GM21447 (cell line): Measurements from ENCODE around the gene ATG7.

Experiments
- ATAC-seq: cut with Tn5 transposase; IDR thresholded peaks from one replicate; pipeline ENCODE4 v1.9.1; 2021; ENCODE audit not compliant: unreplicated experiment

ATG7 gene

DNA sequence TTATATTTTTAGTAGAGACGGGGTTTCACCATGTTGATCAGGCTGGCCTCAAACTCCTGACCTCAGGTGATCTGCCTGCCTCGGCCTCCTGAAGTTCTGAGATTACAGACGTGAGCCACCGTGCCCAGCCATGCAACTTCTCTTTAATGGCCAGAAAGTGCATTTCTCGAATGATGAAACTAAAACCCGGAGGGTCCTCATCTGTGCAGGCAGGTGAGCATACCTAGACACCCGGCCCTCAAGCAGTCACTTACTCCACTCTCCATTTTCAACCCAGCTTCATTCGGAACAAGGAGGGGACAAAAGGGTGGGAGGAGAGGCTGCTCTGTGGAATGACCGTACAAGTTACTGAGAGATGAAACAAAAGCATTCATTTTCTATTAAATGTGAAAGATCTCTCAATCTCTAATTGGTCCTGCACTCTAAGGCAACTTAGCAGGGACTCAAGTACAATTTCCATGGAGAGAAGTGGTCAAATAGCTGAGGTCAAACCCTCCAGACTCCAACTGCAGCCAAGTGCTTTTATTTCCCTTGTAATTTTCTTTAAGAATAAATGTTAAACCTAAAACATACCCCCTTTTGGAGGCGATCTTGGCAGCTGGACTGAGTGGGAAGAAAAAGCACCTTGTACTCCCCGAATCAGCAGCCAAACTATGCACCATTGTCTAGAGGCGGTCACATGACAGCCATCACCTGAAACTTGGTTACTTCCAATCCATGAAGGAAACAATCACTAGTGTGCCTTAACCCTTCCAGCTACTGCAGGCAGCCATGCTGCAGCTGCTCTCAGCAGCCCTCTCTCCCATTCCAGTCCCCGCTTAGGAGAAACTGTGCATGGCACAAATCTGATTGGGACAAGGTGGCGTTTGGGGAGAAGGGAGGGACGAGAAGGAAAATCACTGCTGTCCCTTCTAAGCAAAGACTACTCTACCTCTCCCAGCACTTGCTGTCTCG lies 309.3 kb downstream of the ATG7 start:
- no peak for ATAC-seq

DNA sequence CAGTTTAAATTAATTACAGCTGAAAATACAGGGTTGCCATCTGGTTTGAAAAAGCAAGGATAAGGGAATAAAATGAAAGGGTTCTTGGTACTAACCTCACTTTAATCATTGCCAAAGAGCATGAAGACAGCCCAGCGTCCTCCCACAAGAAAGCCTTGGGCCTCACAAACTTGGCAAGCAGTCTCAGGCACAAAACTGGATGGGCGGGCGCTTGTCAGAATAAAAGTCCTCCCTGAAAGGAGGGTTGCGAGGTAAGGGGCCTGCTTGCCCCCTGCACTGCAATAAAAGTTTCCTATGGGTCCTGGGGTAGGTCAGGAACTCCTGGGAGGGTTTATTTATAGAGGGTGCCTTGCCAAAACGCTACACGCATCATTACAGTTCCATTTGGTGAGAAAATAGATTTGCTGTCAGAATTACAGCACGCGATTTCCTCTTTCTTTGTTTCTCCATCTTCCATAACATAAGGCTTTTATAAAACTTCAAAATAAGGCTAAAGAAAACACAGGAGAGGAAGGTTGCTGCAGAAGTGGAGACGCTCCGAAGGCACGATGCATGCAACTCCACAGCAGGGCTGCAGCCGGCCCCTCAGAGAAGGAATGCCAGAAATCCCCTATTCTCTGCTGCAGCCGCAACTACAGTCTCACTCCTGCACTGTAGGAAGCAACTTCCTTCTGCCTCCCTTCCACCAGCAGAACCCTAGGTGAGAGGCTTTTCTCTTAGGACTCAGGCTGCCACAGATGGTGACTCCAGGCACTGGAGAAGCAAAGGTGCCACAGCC lies 310.2 kb downstream of the ATG7 start:
- no peak for ATAC-seq

DNA sequence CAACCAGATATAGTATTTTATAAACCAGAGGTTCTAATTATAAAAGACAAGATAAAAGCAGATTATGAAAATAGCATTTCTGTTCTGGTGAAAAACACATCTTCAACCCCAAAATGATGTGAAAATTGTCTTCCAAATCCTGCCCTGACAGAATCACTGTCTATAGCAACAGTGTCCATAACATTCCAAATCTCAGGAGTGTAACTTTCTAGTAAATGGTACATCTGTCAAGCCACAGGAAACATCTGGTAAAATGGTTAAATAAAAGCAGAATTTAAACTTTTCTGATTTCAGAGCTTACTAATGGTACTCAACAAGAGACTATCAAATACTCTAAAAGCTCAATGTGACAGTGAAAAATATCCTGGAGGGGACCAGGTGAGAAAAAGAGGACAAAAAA lies 311.0 kb downstream of the ATG7 start:
- ATAC-seq = no peak

DNA sequence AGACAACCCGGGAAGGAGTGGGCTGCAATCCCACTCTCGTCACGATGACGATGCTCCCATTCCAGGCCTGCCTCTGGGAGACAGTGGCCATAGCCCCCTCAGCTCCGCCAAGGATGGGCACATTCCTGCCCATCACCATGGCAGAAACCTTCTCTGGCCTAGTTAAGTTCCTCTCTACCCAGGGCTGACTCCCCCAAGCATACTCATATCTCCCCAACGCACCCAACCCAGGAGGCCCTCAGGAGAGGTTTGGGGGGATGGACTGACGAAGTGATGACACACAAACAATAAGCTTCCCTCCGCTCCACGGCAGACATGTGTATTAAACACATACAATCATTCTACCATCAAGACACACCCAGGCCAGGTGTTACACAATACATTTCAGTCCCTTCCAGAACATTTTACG lies 311.4 kb downstream of the ATG7 start:
- ATAC-seq = no peak

DNA sequence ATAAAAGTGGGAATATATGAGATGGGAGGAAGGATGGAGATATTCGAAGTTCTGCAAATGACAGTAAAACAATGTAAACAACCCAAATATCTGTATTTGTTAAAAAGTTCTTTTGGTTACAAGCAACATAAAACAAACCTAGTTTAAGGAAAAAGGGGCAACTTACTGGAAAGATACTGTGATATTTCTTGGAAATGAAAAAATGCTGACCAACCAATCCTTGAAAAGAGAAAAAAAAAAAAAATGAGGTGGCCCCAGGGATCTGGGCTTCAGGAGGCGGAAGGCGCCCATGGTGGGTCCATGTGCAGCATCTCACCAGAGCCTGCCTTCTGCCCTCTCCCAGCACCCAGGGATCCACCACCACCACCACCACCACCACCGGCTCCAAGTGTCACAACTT lies 312.4 kb downstream of the ATG7 start:
- no peak for ATAC-seq

DNA sequence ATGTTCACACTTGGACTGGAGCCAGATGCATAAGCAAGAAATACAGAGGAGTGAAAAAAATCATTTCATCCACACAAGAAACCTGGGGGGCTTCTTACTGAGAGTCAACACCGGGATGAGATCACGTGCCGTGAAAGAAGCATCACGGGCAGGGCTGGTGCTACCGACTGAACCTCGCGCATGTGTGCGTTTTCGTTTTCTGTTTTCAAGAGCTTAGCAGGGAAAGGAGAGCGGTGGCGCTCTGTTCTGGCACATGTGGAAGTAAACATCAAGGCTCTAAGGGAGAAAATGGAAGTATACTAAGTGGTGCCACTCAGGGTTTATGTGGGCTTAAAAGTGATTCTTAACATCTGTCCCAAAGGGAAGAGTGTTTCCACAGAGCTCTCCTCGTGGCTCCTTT lies 315.6 kb downstream of the ATG7 start:
- no peak for ATAC-seq

- no peak for ATAC-seq
Measured at GRCh38 chr3:11588338-11588737, 316.1 kb downstream of the ATG7 start.

DNA sequence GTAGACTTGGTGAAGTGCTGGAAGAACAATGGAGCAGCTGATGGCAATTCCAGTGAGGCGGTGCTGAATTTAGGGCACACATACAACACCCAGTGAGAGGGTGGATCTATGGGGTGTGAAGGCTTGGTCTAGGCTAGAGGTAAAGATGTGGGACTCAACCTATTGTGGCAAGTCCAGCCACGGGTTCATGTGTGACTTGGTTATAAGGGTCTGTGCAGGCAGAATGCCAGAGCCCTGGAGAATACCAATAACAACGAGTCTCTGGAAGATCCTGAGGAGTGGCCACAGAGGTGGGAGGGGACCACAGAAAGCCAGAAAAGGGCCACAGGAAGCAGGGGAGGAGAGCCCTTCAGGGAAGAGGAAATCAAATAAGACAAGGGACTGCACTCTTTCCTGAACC lies 316.6 kb downstream of the ATG7 start:
- ATAC-seq = no peak

GRCh38 chr3:11589706-11590105 lies 317.5 kb downstream of the ATG7 start:
- no peak for ATAC-seq

GRCh38 chr3:11591002-11591355 lies 318.8 kb downstream of the ATG7 start:
- ATAC-seq = no peak

DNA sequence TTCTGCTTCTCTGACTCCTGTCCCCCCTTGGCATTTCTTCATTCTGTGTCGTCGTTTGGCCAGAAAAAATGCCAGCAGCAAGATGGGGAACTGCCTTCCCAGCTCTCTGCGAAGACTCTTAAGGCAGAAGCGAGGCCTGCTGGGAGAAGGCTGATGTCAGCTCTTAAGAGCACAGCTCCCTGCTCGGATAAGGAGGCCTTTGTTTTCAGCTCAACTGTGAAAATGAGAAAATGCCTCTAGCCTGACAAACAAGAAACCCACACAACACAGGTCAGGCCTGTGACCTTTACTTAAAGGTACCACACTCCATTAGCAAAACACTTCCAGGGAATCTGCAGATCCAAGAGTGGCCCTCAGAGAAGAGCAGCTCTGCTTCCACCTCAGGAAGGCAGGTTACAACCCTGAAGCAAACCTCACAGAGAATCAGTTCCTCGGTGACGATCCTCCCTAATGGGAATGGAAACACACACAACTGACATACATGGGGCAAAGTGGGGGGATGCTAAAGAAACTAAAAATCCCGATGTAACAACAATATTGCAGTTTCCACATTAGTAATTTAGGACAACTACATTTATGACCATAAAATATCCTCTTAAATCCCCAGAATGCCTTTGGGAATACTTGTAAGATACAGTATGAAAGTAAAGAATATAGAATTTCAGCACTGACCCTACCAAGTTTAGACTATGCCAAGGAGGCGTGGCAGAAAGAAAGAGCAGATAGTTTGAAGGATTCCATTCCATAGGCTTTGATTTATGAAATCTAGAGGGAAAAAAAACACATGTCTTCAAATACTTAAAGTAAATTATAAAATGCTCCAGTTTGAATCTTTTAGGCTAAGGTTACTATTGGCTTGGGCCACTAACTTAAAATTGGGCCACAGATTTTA lies 319.4 kb downstream of the ATG7 start:
- ATAC-seq = no peak

GRCh38 chr3:11592445-11593298 lies 320.5 kb downstream of the ATG7 start:
- no peak for ATAC-seq

- ATAC-seq = no peak
Measured at GRCh38 chr3:11593318-11594034, 321.3 kb downstream of the ATG7 start.

DNA sequence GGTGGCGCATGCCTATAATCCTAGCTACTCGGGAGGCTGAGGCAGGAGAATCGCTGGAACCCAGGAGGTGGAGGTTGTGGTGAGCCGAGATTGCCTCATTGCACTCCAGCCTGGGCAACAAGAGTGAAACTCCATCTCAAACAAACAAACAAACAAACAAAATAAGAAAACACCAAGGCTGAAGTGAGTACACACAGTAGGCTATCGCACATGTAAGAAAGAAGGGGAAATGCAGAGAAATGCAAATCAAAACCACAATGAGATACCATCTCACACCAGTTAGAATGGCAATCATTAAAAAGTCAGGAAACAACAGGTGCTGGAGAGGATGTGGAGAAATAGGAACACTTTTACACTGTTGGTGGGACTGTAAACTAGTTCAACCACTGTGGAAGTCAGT lies 322.8 kb downstream of the ATG7 start:
- peak; percentile 69 for ATAC-seq

GRCh38 chr3:11596387-11596786 lies 324.2 kb downstream of the ATG7 start:
- ATAC-seq = no peak

DNA sequence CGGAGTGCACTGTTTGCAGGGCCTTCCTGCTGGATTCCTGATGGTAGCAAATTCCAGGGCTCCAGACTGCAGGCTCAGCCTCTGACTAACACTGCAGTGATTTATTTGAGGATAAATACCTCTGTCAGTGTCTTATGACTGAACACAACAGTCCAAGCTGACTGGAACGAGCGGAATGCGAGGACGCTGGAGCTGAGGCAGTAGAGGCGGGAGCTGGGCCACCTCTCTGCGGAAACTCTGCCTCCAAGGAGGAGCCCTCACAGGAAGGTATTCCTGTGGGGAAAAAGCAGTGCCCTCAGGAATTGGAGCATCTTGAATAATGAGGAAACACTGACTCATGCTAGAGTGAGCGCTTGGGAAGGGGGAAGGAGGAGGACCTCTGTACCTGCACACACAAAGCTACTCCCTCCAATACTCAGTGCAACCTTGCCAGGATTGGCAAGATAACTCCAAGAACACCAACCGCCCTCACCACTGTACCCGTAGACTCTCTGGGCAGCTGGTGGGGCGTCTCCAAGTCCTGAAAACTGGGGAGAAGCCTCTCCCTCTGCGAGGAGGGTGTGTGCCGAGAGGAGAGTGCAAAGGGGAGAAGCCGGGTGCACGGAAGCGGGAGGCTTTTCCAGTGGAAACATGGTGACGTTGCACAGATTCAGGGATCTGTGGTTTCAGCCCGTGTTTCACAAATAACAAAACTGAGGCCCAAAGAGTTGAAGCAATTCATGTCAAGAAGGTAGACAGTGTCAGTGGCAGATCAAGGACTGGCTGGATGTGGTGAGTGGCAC lies 328.5 kb downstream of the ATG7 start:
- ATAC-seq = no peak

DNA sequence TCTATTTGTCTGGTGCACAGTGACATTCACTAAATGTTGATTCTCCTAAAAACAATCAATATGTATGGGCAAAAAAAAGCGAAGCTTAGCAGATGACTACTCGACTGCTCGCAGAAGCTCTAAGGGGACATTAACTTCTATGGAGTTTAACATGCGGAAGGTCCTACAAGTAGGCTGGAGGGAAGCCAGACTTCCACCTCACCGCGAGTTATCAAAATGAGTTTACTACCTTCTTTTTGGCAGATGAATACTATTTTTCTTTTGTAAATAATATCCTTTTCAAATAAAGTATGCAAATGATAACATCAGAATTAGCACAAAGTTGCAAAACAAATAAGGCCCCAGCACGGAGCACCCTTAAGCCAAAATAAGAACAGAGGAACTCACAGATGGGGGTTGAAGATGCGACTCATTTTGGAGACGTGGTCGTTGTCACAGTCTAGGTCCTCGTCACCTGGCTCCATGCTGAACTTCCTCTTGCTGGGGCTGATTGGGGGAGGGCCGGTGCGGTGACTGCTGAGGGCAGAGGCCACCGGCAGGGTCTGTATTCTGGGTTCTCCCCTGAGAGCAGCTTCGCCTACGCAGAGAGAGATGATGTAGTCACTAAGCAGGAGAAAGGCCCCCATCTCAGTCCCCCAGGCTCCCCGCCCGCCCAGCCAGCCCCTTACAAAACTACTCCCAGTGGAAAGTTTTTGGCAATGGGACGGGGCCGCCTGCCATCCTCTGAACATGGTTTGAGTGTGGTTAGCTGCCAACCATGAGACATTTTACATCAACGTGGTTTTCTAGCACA lies 329.4 kb downstream of the ATG7 start:
- peak; percentile 94 for ATAC-seq

DNA sequence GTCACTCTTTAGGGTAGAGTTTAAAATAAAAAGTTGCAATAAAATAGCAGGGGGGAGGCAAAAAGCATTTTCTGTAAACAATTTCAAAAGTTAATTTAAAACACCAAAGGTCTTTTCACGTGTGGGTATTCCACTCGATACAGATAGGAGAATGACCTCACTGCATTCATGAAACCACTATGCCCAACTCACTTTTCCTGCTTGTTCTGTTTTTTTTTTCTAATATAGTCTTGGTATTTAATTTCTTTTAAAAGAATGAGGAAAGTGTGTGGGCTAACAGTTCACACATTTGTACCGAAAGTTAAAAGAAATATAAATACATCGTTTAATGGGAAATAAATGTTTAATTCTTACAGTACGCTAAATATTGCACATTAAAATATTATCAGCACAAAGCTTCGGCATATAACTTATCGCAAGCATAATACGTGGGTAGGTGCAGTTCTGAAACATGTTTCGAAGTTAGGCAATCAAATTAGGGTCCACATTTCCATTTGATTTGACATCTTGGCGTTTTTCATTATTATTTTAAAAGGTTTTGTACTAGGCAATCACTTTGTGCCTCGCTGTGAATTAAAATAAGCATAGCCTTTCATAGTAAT lies 330.1 kb downstream of the ATG7 start:
- ATAC-seq = no peak
